Prostate gland (tissue), 2 donors: ENCODE results near the gene DDX6.
A peak's percentile ranks its signal among the peaks of the same experiment; 100 is the strongest.

Source experiments
- POLR2AphosphoS5 ChIP-seq: sonication (generic); formaldehyde crosslinking; IDR thresholded peaks from one replicate; pipeline ENCODE4 v1.6.1; 2017; ENCODE audit warnings: antibody characterized with exemption
- TF ChIP-seq, protein P1 (sequence below), 4 experiments: fragments of 200-600 bp in 2 of 4; fragments of 450-650 bp in 2 of 4; sonication (generic) in 2 of 4; IDR thresholded peaks; 1 replicate in 3 of 4; 2 replicates in 1 of 4; pipeline ENCODE4 v1.5.1; 2016 to 2019; ENCODE audit warnings: antibody characterized with exemption in 4 of 4, mild to moderate bottlenecking in 2 of 4, moderate library complexity in 2 of 4

DNA sequence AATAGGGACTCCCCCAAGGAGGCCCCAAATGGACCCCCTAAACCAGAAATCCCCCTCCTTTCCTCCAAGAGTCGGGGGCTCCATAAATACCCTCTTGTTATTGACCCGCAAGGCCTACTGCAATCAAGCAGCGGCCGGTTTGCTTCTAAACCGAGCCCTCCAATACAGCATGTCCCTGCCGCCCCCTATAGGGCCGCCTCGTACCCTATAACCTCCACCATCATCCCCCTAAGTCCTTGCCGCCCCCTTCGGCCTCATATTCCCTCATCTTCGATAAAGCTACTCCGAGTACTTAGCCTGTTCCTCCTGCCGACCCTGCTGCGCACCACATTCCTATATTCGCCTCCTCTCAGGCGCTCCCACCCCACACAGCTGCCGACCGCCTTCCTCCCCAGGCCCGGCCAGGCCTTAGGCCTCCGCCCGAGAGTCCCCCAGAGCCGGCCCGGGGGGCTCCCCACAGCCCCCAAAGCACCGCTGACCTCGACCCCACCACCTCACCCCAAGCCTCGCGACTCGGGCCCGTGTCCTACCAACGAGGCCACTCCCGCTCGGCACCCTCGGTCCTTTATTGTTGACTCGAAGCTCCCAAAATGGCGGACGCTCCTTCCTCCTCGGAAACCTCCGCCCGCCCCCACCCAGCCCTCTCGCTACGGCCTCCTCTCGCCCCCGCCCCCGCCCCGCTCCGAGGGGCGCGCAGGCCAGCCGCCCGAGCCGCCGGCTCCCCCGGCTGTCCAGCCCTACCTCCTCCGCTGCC, 430 bp downstream of the DDX6 start:
- TF ChIP-seq, protein P1, sequence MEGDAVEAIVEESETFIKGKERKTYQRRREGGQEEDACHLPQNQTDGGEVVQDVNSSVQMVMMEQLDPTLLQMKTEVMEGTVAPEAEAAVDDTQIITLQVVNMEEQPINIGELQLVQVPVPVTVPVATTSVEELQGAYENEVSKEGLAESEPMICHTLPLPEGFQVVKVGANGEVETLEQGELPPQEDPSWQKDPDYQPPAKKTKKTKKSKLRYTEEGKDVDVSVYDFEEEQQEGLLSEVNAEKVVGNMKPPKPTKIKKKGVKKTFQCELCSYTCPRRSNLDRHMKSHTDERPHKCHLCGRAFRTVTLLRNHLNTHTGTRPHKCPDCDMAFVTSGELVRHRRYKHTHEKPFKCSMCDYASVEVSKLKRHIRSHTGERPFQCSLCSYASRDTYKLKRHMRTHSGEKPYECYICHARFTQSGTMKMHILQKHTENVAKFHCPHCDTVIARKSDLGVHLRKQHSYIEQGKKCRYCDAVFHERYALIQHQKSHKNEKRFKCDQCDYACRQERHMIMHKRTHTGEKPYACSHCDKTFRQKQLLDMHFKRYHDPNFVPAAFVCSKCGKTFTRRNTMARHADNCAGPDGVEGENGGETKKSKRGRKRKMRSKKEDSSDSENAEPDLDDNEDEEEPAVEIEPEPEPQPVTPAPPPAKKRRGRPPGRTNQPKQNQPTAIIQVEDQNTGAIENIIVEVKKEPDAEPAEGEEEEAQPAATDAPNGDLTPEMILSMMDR (IDR thresholded peaks at IDR 0.05) = peak in 3 of 4 experiments; percentile 29 to 44 (median 40)
- TF ChIP-seq POLR2AphosphoS5 = no peak
